SK-N-MC (cell line): ENCODE data around the gene C16orf95.

Source experiments
- EZH2 ChIP-seq: fragments of 200-600 bp; sonication (generic); IDR thresholded peaks from one replicate; pipeline ENCODE4 v1.6.1; 2017; ENCODE audit warnings: antibody characterized with exemption
- FOXP2 ChIP-seq: optimal IDR thresholded peaks from 2 replicates; pipeline ENCODE3; 2011; ENCODE audit warnings: mild to moderate bottlenecking, moderate library complexity; ENCODE audit not compliant: insufficient read depth; ENCODE audit errors: extremely low read length, control extremely low read depth
- POLR2AphosphoS5 ChIP-seq: IDR thresholded peaks from 2 replicates; pipeline ENCODE4 v1.6.1; 2012; ENCODE audit warnings: mild to moderate bottlenecking, low read depth, low read length, borderline replicate concordance

DNA sequence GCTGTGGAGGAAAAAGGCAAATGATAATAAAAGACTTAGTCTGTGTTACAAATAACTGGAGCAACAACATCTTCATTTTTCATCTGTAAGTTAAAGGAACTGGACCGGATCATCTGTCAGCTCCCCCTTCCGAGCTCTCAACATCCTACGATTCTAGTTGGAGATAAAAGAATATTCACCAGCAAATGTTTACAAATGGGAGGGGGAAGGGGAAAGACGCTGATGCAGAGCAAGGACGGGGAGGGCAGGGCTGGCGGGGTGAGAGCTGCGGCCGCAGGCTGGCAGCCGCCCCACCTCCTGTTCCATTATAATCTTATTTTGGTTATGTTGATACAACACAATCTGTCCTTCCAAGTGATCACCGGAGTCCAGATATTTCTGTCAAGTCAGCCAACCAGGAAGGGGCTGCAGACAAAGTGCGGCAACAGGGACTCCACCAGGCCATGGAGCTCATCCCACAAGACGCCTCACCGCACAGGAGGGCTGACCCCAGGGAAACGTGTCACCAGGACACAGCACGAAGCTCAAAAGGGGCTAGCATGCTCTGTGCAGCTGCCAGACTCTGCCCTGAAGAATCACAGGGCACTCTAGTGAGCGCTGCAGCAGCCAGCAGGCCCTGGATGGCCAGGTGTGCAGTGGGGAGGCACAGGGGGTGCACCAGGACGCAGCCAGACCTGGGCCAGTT is 46.7 kb upstream of the C16orf95 start:
- no peak for TF ChIP-seq POLR2AphosphoS5
- TF ChIP-seq EZH2, result no peak
- no peak for TF ChIP-seq FOXP2
